ENCODE data around the gene ZNF491.

- TF ChIP-seq CTCF (tag by site-specific recombination; IDR thresholded peaks at IDR 0.05) (no peak), ZNF274 (IDR thresholded peaks at IDR 0.05; ENCODE audit: low read length) (no peak), ZNF274 (tag by site-specific recombination; IDR thresholded peaks at IDR 0.05; ENCODE audit: borderline replicate concordance) (peak; percentile 89; the same call in 1 of the 2 replicates), BCL11B (tag by site-specific recombination; IDR thresholded peaks at IDR 0.05; ENCODE audit: low read depth) (no peak), SP2 (tag by site-specific recombination; IDR thresholded peaks at IDR 0.05) (no peak), ZNF16 (tag by site-specific recombination; IDR thresholded peaks at IDR 0.05; ENCODE audit: low read depth) (no peak), HOXC10 (CRISPR knock-in tag; IDR thresholded peaks at IDR 0.05) (no peak)
Observed at GRCh38 chr19:11780431-11781020, 17.8 kb upstream of the ZNF491 start.
